Liver (tissue), 9 donors: ENCODE results near the gene SFXN5. TPM values are rescaled to one million over a fixed set of nuclear protein-coding genes. Genes with fewer than 3 reads are reported as not detected.

ENCODE experiments used
- DNase-seq: peaks from one replicate; pipeline ENCODE4 v3.0.0-alpha.2; 2017; ENCODE audit warnings: low spot score
- H3K27ac ChIP-seq, 2 donors: one replicate each; pipeline ENCODE4 v1.7.0; 2013; ENCODE audit warnings: inconsistent platforms in 2 of 2, low read length in 2 of 2, control low read depth in 1 of 2, low read depth in 1 of 2, mild to moderate bottlenecking in 1 of 2
- H3K27me3 ChIP-seq, 4 donors: one replicate each; pipeline versions ENCODE4 v1.6.1 to v1.7.0; 2013; ENCODE audit warnings: low read length in 3 of 4, inconsistent platforms in 1 of 4, mild to moderate bottlenecking in 1 of 4, moderate library complexity in 1 of 4; ENCODE audit not compliant: control insufficient read depth in 4 of 4, insufficient read depth in 4 of 4
- H3K36me3 ChIP-seq, 4 donors: one replicate each; pipeline versions ENCODE4 v1.6.1 to v1.7.0; 2013; ENCODE audit warnings: low read length in 3 of 4, mild to moderate bottlenecking in 3 of 4, low read depth in 1 of 4, moderate library complexity in 1 of 4; ENCODE audit not compliant: control insufficient read depth in 4 of 4, insufficient read depth in 3 of 4
- H3K4me1 ChIP-seq, 4 donors: one replicate each; pipeline versions ENCODE4 v1.6.1 to v1.7.0; 2013; ENCODE audit warnings: low read length in 3 of 4, mild to moderate bottlenecking in 3 of 4, moderate library complexity in 1 of 4; ENCODE audit not compliant: control insufficient read depth in 4 of 4, insufficient read depth in 4 of 4
- H3K4me3 ChIP-seq, 3 donors: one replicate each; pipeline versions ENCODE4 v1.6.1 to v1.7.0; 2013; ENCODE audit warnings: low read length in 3 of 3, control low read depth in 1 of 3, low read depth in 1 of 3, mild to moderate bottlenecking in 1 of 3
- H3K9ac ChIP-seq, 2 donors: one replicate each; pipeline ENCODE4 v1.7.0; 2013; ENCODE audit warnings: low read length in 2 of 2, mild to moderate bottlenecking in 2 of 2, moderate library complexity in 2 of 2, control low read depth in 1 of 2, low read depth in 1 of 2
- H3K9me3 ChIP-seq, 4 donors: one replicate each; pipeline versions ENCODE4 v1.6.1 to v1.7.0; 2013; ENCODE audit warnings: low read length in 3 of 4; ENCODE audit not compliant: control insufficient read depth in 4 of 4
- ATF3 ChIP-seq: IDR thresholded peaks from 2 replicates; pipeline ENCODE4 v1.6.1; 2016; ENCODE audit warnings: antibody characterized with exemption
- CTCF ChIP-seq: fragments of 150-350 bp; IDR thresholded peaks from 2 replicates; pipeline ENCODE4 v1.5.1; 2017; ENCODE audit warnings: improper control_type of control experiment, low read depth, low read length; ENCODE audit not compliant: missing input control
- EGR1 ChIP-seq, 2 donors: IDR thresholded peaks; 2 replicates each; pipeline ENCODE4 v1.6.1; 2016 to 2018; ENCODE audit warnings: antibody characterized with exemption in 2 of 2, low read depth in 2 of 2
- FOXA1 ChIP-seq: IDR thresholded peaks from 2 replicates; pipeline ENCODE4 v1.6.1; 2016; ENCODE audit warnings: antibody characterized with exemption
- FOXA2 ChIP-seq: IDR thresholded peaks from 2 replicates; pipeline ENCODE4 v1.6.1; 2016; ENCODE audit warnings: antibody characterized with exemption
- GABPA ChIP-seq, 2 donors: IDR thresholded peaks in 1 of 2; conservative IDR thresholded peaks in 1 of 2; 2 replicates each; pipeline ENCODE4 v1.6.1; 2016; ENCODE audit warnings: antibody characterized with exemption in 2 of 2, mild to moderate bottlenecking in 1 of 2, moderate library complexity in 1 of 2
- HNF4A ChIP-seq, 2 donors: conservative IDR thresholded peaks; 2 replicates each; pipeline ENCODE4 v1.6.1; 2016; ENCODE audit warnings: antibody characterized with exemption in 2 of 2, mild to moderate bottlenecking in 2 of 2
- HNF4G ChIP-seq: IDR thresholded peaks from 2 replicates; pipeline ENCODE4 v1.6.1; 2016; ENCODE audit warnings: antibody characterized with exemption
- JUND ChIP-seq, 2 donors: IDR thresholded peaks; 2 replicates each; pipeline ENCODE4 v1.6.1; 2016; ENCODE audit warnings: antibody characterized with exemption in 2 of 2
- RAD21 ChIP-seq, 2 donors: IDR thresholded peaks; 2 replicates each; pipeline ENCODE4 v1.6.1; 2016; ENCODE audit warnings: antibody characterized with exemption in 2 of 2, mild to moderate bottlenecking in 2 of 2
- REST ChIP-seq: IDR thresholded peaks from 2 replicates; pipeline ENCODE4 v1.6.1; 2016; ENCODE audit warnings: antibody characterized with exemption, mild to moderate bottlenecking
- RXRA ChIP-seq, 2 donors: IDR thresholded peaks; 2 replicates each; pipeline ENCODE4 v1.6.1; 2017 to 2018; ENCODE audit warnings: antibody characterized with exemption in 2 of 2, mild to moderate bottlenecking in 1 of 2
- TAF1 ChIP-seq: conservative IDR thresholded peaks from 2 replicates; pipeline ENCODE4 v1.6.1; 2016; ENCODE audit warnings: antibody characterized with exemption, mild to moderate bottlenecking
- YY1 ChIP-seq: IDR thresholded peaks from 2 replicates; pipeline ENCODE4 v1.6.1; 2016; ENCODE audit warnings: antibody characterized with exemption, mild to moderate bottlenecking
- ZBTB33 ChIP-seq: IDR thresholded peaks from 2 replicates; pipeline ENCODE4 v1.6.1; 2016; ENCODE audit warnings: antibody characterized with exemption
- WGBS: extraction: QIAGEN DNeasy Blood & Tissue Kit; methylation state at CpG from one replicate; pipeline ENCODE4 v1.1.7; 2013; 5-methylcytosine and 5-hydroxymethylcytosine counted together
- polyA plus RNA-seq, 2 donors: library from polyadenylated mRNA; stranded (reverse) in 1 of 2; unstranded in 1 of 2; fragments of 200-250 nt in 1 of 2; fragments of >200 nt in 1 of 2; fragmentation: Nextera tagmentation in 1 of 2; extraction: Ambion mirVana in 1 of 2; gene quantifications; one replicate each; pipeline versions ENCODE4 v1.2.1 to v1.2.3, GENCODE V29; 2013 to 2015
- total RNA-seq, 2 donors: library from RNA; depleted of rRNA; stranded (reverse); fragments of >200 nt; gene quantifications; one replicate each; pipeline ENCODE4 v1.2.3, GENCODE V29; 2014
- donor health status: healthy.
- donor health status: healthy.
- donor health status: healthy.
- donor health status: healthy.
- donor health status: healthy.

Gene SFXN5
- total and polyA plus RNA-seq, 4 donors, result 23.3 to 58.2 (median 29.5) TPM

GRCh38 chr2:73089270-73090030, 17.9 kb upstream of the SFXN5 start:
- Histone ChIP-seq H3K27me3 (no peaks in the 10 kb centered on the region), H3K27ac (no peak overlapping the region), H3K4me1 (peaks cover 0 to 3% (median 1%) of the 10 kb centered on the region in 4 donors), H3K9me3 (no peaks in the 10 kb centered on the region), H3K36me3 (peaks cover 0 to 6% (median 0%) of the 10 kb centered on the region in 4 donors), H3K4me3 (no peak overlapping the region), H3K9ac (no peak overlapping the region)
- DNase-seq, result no peak
- TF ChIP-seq ATF3, result no peak
- TF ChIP-seq YY1, result no peak
- no peak for TF ChIP-seq FOXA2
- TF ChIP-seq ZBTB33, result no peak
- TF ChIP-seq RXRA (IDR thresholded peaks at IDR 0.05), result no peak
- no peak for TF ChIP-seq REST
- WGBS, result 90% methylated on average over 11 of the region's 11 CpGs

GRCh38 chr2:73088703-73089102, 17.2 kb upstream of the SFXN5 start:
- 95% methylated on average over 14 of the region's 14 CpGs for WGBS
- no peak for TF ChIP-seq HNF4G
- TF ChIP-seq HNF4A (conservative IDR thresholded peaks at IDR 0.05), result no peak
- TF ChIP-seq CTCF, result no peak
- TF ChIP-seq YY1, result no peak
- TF ChIP-seq FOXA1, result no peak
- TF ChIP-seq TAF1, result no peak
- no peak for TF ChIP-seq ZBTB33
- TF ChIP-seq JUND (IDR thresholded peaks at IDR 0.05), result no peak
- no peak for TF ChIP-seq GABPA (IDR thresholded peaks at IDR 0.05 in 1 of 2, conservative IDR thresholded peaks at IDR 0.05 in 1 of 2)
- no peak for TF ChIP-seq ATF3
- no peak for TF ChIP-seq EGR1 (IDR thresholded peaks at IDR 0.05; ENCODE audit: low read depth in 2 of 2)
- no peak for TF ChIP-seq REST
- TF ChIP-seq RXRA (IDR thresholded peaks at IDR 0.05), result no peak
- TF ChIP-seq RAD21 (IDR thresholded peaks at IDR 0.05), result no peak
- Histone ChIP-seq H3K9me3 (no peaks in the 10 kb centered on the region), H3K27ac (no peak overlapping the region), H3K4me1 (peaks cover 0 to 7% (median 3%) of the 10 kb centered on the region in 4 donors), H3K27me3 (no peaks in the 10 kb centered on the region), H3K9ac (no peak overlapping the region), H3K4me3 (no peak overlapping the region), H3K36me3 (peaks cover 0 to 6% (median 0%) of the 10 kb centered on the region in 4 donors)
- DNase-seq, result no peak
